Neural progenitor cell (in vitro differentiated cells): ENCODE results near the gene CLEC7A. TPM values are rescaled to one million over a fixed set of nuclear protein-coding genes. Genes with fewer than 3 reads are reported as not detected.

Experiments used
- DNase-seq: peaks from one replicate; pipeline ENCODE4 v3.0.0-alpha.2; 2016; ENCODE audit warnings: low spot score
- H2AFZ ChIP-seq: fragments of 200-600 bp; sonication (generic); replicated peaks from 2 replicates; pipeline ENCODE4 v1.6.1; 2016; ENCODE audit warnings: antibody characterized with exemption
- H3F3A ChIP-seq: fragments of 200-600 bp; sonication (generic); 2 replicates; pipeline ENCODE4 v1.6.1; 2016; ENCODE audit warnings: antibody characterized with exemption, low read depth
- H3K27ac ChIP-seq: fragments of 200-600 bp; sonication (generic); 2 replicates; pipeline ENCODE4 v1.5.1; 2016; ENCODE audit warnings: mild to moderate bottlenecking
- H3K27me3 ChIP-seq: fragments of 200-600 bp; sonication (generic); 2 replicates; pipeline ENCODE4 v1.6.1; 2016; ENCODE audit warnings: mild to moderate bottlenecking, moderate library complexity
- H3K36me3 ChIP-seq: fragments of 200-600 bp; sonication (generic); 2 replicates; pipeline ENCODE4 v1.5.1; 2016
- H3K4me1 ChIP-seq: fragments of 200-600 bp; sonication (generic); 2 replicates; pipeline ENCODE4 v1.6.1; 2016; ENCODE audit warnings: mixed run types
- H3K4me2 ChIP-seq: fragments of 200-600 bp; sonication (generic); 2 replicates; pipeline ENCODE4 v1.6.1; 2016
- H3K4me3 ChIP-seq: fragments of 200-600 bp; sonication (generic); 2 replicates; pipeline ENCODE4 v1.5.1; 2016
- H3K79me2 ChIP-seq: fragments of 200-600 bp; sonication (generic); 2 replicates; pipeline ENCODE4 v1.6.1; 2016; ENCODE audit warnings: low read depth
- H3K9ac ChIP-seq: fragments of 200-600 bp; sonication (generic); 2 replicates; pipeline ENCODE4 v1.6.1; 2016
- H3K9me3 ChIP-seq: fragments of 200-600 bp; sonication (generic); 2 replicates; pipeline ENCODE4 v1.5.1; 2016; ENCODE audit warnings: low read depth
- H4K20me1 ChIP-seq: fragments of 200-600 bp; sonication (generic); 2 replicates; pipeline ENCODE4 v1.6.1; 2016; ENCODE audit warnings: low read depth
- H3K27ac Mint-ChIP-seq: 3 replicates; pipeline ENCODE4 v1.8.0; 2021; ENCODE audit warnings: mixed read lengths
- H3K27me3 Mint-ChIP-seq: 2 replicates; pipeline ENCODE4 v1.8.0; 2022; ENCODE audit warnings: low read depth, mild to moderate bottlenecking, inconsistent platforms, moderate library complexity, mixed read lengths; ENCODE audit not compliant: insufficient read depth
- H3K36me3 Mint-ChIP-seq: 3 replicates; pipeline ENCODE4 v1.8.0; 2021; ENCODE audit warnings: mixed read lengths
- H3K4me1 Mint-ChIP-seq: 3 replicates; pipeline ENCODE4 v1.8.0; 2021; ENCODE audit warnings: mixed read lengths
- H3K4me3 Mint-ChIP-seq: 3 replicates; pipeline ENCODE4 v1.8.0; 2021; ENCODE audit warnings: mild to moderate bottlenecking, moderate library complexity, mixed read lengths
- H3K9me3 Mint-ChIP-seq: 3 replicates; pipeline ENCODE4 v1.8.0; 2020; ENCODE audit warnings: mixed read lengths
- CTCF ChIP-seq: fragments of 200-600 bp; sonication (generic); IDR thresholded peaks from 2 replicates; pipeline ENCODE4 v1.5.1; 2017; ENCODE audit warnings: antibody characterized with exemption, mild to moderate bottlenecking
- EZH2 ChIP-seq: fragments of 200-600 bp; sonication (generic); IDR thresholded peaks from 2 replicates; pipeline ENCODE4 v1.6.1; 2017; ENCODE audit warnings: antibody characterized with exemption, mild to moderate bottlenecking, moderate library complexity
- EZH2phosphoT487 ChIP-seq: fragments of 200-600 bp; sonication (generic); IDR thresholded peaks from 2 replicates; pipeline ENCODE4 v1.6.1; 2017; ENCODE audit warnings: antibody characterized with exemption
- total RNA-seq: library from RNA; depleted of rRNA; stranded (reverse); fragments of >200 nt; gene quantifications from 2 replicates; pipeline ENCODE4 v1.2.3, GENCODE V29; 2015; ENCODE audit warnings: low replicate concordance

CLEC7A gene
- total RNA-seq, 1 donor from 2014 or later = not detected

- no peaks in the 10 kb centered on the region for H3K36me3 Mint-ChIP-seq
- H3K27me3 Mint-ChIP-seq = no peaks in the 10 kb centered on the region
- no peaks in the 10 kb centered on the region for H3K9me3 ChIP-seq
- H3K4me3 Mint-ChIP-seq = no peak overlapping the region
- H3K9me3 Mint-ChIP-seq = no peaks in the 10 kb centered on the region
- no peaks in the 10 kb centered on the region for H3F3A ChIP-seq
- H3K9ac ChIP-seq = no peak overlapping the region
- H3K27ac ChIP-seq = no peak overlapping the region
- H3K4me2 ChIP-seq = no peak overlapping the region
- no peaks in the 10 kb centered on the region for H3K79me2 ChIP-seq
- H3K4me1 ChIP-seq = no peaks in the 10 kb centered on the region
- no peak overlapping the region for H3K27ac Mint-ChIP-seq
- H3K4me1 Mint-ChIP-seq = peaks cover 8% of the 10 kb centered on the region
- H2AFZ ChIP-seq = no peak overlapping the region
- H4K20me1 ChIP-seq = no peaks in the 10 kb centered on the region
- H3K27me3 ChIP-seq = no peaks in the 10 kb centered on the region
- no peak for DNase-seq
- H3K36me3 ChIP-seq = no peaks in the 10 kb centered on the region
- H3K4me3 ChIP-seq = no peak overlapping the region
- no peak for TF ChIP-seq EZH2phosphoT487
- no peak for TF ChIP-seq EZH2
Measured at GRCh38 chr12:10128687-10129086, 1.3 kb downstream of the CLEC7A start.

- Mint-ChIP-seq H3K4me3 (no peak overlapping the region), H3K27ac (no peak overlapping the region), H3K9me3 (no peaks in the 10 kb centered on the region), H3K4me1 (peaks cover 6% of the 10 kb centered on the region), H3K27me3 (no peaks in the 10 kb centered on the region), H3K36me3 (no peaks in the 10 kb centered on the region)
- Histone ChIP-seq H3K9ac (no peak overlapping the region), H3K4me1 (no peaks in the 10 kb centered on the region), H3K27ac (no peak overlapping the region), H2AFZ (no peak overlapping the region), H3K4me2 (no peak overlapping the region), H3K36me3 (no peaks in the 10 kb centered on the region), H3K9me3 (no peaks in the 10 kb centered on the region), H3K79me2 (no peaks in the 10 kb centered on the region), H4K20me1 (no peaks in the 10 kb centered on the region), H3F3A (no peaks in the 10 kb centered on the region), H3K4me3 (no peak overlapping the region), H3K27me3 (no peaks in the 10 kb centered on the region)
- no peak for DNase-seq
- TF ChIP-seq EZH2phosphoT487 (no peak), EZH2 (no peak), CTCF (no peak)
Measured at GRCh38 chr12:10126413-10126812, 3.6 kb downstream of the CLEC7A start.

- no peak for DNase-seq
- no peak overlapping the region for H3K4me2 ChIP-seq
- H3K27ac Mint-ChIP-seq = no peak overlapping the region
- H3K9me3 ChIP-seq = no peaks in the 10 kb centered on the region
- no peaks in the 10 kb centered on the region for H4K20me1 ChIP-seq
- no peaks in the 10 kb centered on the region for H3K4me1 ChIP-seq
- H3K27me3 Mint-ChIP-seq = no peaks in the 10 kb centered on the region
- no peaks in the 10 kb centered on the region for H3F3A ChIP-seq
- H3K27ac ChIP-seq = no peak overlapping the region
- H3K4me3 Mint-ChIP-seq = no peak overlapping the region
- H3K36me3 Mint-ChIP-seq = no peaks in the 10 kb centered on the region
- peaks cover 6% of the 10 kb centered on the region for H3K4me1 Mint-ChIP-seq
- H3K9ac ChIP-seq = no peak overlapping the region
- H2AFZ ChIP-seq = no peak overlapping the region
- no peaks in the 10 kb centered on the region for H3K36me3 ChIP-seq
- no peaks in the 10 kb centered on the region for H3K79me2 ChIP-seq
- H3K9me3 Mint-ChIP-seq = no peaks in the 10 kb centered on the region
- TF ChIP-seq EZH2 = no peak
- no peak for TF ChIP-seq EZH2phosphoT487
- no peak for TF ChIP-seq CTCF
- no peak overlapping the region for H3K4me3 ChIP-seq
- no peaks in the 10 kb centered on the region for H3K27me3 ChIP-seq
Measured at GRCh38 chr12:10122689-10123088, 7.3 kb downstream of the CLEC7A start.

GRCh38 chr12:10121278-10121677 is 8.7 kb downstream of the CLEC7A start:
- Histone ChIP-seq H3K4me1 (no peaks in the 10 kb centered on the region), H3K9ac (no peak overlapping the region), H3K4me3 (no peak overlapping the region), H3K9me3 (no peaks in the 10 kb centered on the region), H3K27me3 (no peaks in the 10 kb centered on the region), H3K4me2 (no peak overlapping the region), H3F3A (no peaks in the 10 kb centered on the region), H3K79me2 (no peaks in the 10 kb centered on the region), H4K20me1 (no peaks in the 10 kb centered on the region), H3K27ac (no peak overlapping the region), H3K36me3 (no peaks in the 10 kb centered on the region), H2AFZ (peak overlapping the region; percentile 3)
- no peak for DNase-seq
- peaks cover 6% of the 10 kb centered on the region for H3K4me1 Mint-ChIP-seq
- no peak overlapping the region for H3K4me3 Mint-ChIP-seq
- H3K36me3 Mint-ChIP-seq = no peaks in the 10 kb centered on the region
- H3K27me3 Mint-ChIP-seq = no peaks in the 10 kb centered on the region
- no peak overlapping the region for H3K27ac Mint-ChIP-seq
- no peak for TF ChIP-seq CTCF
- no peak for TF ChIP-seq EZH2
- no peak for TF ChIP-seq EZH2phosphoT487
- no peaks in the 10 kb centered on the region for H3K9me3 Mint-ChIP-seq
